SU-DHL-6 (cell line): ENCODE results near the gene DAPK1.

ENCODE experiments used
- H2AFZ ChIP-seq: fragments of 200-600 bp; sonication (generic); 2 replicates; pipeline ENCODE4 v1.6.1; 2014; ENCODE audit warnings: low read depth, mild to moderate bottlenecking, moderate library complexity, mixed read lengths, antibody characterized with exemption, low read length; ENCODE audit not compliant: severe bottlenecking
- H3F3A ChIP-seq: fragments of 200-600 bp; shearing (Covaris generic); 2 replicates; pipeline ENCODE4 v1.6.0; 2016; ENCODE audit warnings: antibody characterized with exemption, mild to moderate bottlenecking; ENCODE audit not compliant: insufficient read depth
- H3K27ac ChIP-seq: fragments of 200-600 bp; sonication (generic); 2 replicates; pipeline ENCODE4 v1.5.1; 2016; ENCODE audit warnings: low read depth, mild to moderate bottlenecking, low read length, moderate library complexity, mixed read lengths
- H3K27me3 ChIP-seq: fragments of 200-600 bp; sonication (generic), shearing (Covaris generic); 2 replicates; pipeline ENCODE4 v1.6.0; 2014; ENCODE audit warnings: mild to moderate bottlenecking, low read length
- H3K36me3 ChIP-seq: fragments of 200-600 bp; sonication (generic); 2 replicates; pipeline ENCODE4 v1.6.1; 2014; ENCODE audit warnings: mild to moderate bottlenecking, low read length, mixed read lengths
- H3K4me2 ChIP-seq: fragments of 300-600, 200-600 bp; shearing (Covaris generic), sonication (generic); 2 replicates; pipeline ENCODE4 v1.6.0; 2014; ENCODE audit warnings: low read length, low read depth, mild to moderate bottlenecking; ENCODE audit not compliant: poor library complexity, severe bottlenecking
- H3K4me3 ChIP-seq: fragments of 200-600 bp; sonication (generic); 2 replicates; pipeline ENCODE4 v1.5.1; 2014; ENCODE audit warnings: antibody characterized with exemption, low read length, mild to moderate bottlenecking, mixed read lengths; ENCODE audit not compliant: insufficient read depth, poor library complexity, severe bottlenecking
- H3K79me2 ChIP-seq: fragments of 200-600 bp; sonication (generic); 2 replicates; pipeline ENCODE4 v1.6.1; 2014; ENCODE audit warnings: mild to moderate bottlenecking, low read length, moderate library complexity; ENCODE audit not compliant: insufficient read depth
- H3K9ac ChIP-seq: fragments of 200-600 bp; sonication (generic); 2 replicates; pipeline ENCODE4 v1.7.0; 2014; ENCODE audit warnings: mild to moderate bottlenecking, low read length
- H3K9me2 ChIP-seq: fragments of 200-600 bp; sonication (generic); replicated peaks from 2 replicates; pipeline ENCODE4 v1.6.1; 2014; ENCODE audit warnings: low read length; ENCODE audit not compliant: insufficient read depth
- H3K9me3 ChIP-seq: fragments of 200-600 bp; sonication (generic); 2 replicates; pipeline ENCODE4 v1.6.1; 2014; ENCODE audit warnings: low read length, mixed read lengths; ENCODE audit not compliant: insufficient read depth
- H4K20me1 ChIP-seq: fragments of 200-600 bp; sonication (generic); 2 replicates; pipeline ENCODE4 v1.6.1; 2014; ENCODE audit warnings: low read depth, mild to moderate bottlenecking, antibody characterized with exemption, low read length, moderate library complexity, mixed read lengths
- CTCF ChIP-seq: fragments of 200-600 bp; sonication (generic); IDR thresholded peaks from one replicate; pipeline ENCODE4 v1.5.1; 2017; ENCODE audit warnings: antibody characterized with exemption, mild to moderate bottlenecking, low read length, moderate library complexity; ENCODE audit not compliant: insufficient read depth, poor library complexity, severe bottlenecking
- EZH2phosphoT487 ChIP-seq: fragments of 200-600 bp; sonication (generic), shearing (Covaris generic); conservative IDR thresholded peaks from 2 replicates; pipeline ENCODE4 v1.6.1; 2018; ENCODE audit warnings: mild to moderate bottlenecking, antibody characterized with exemption, low read length, moderate library complexity, mixed read lengths

DAPK1 gene

GRCh38 chr9:87510252-87510683, 12.6 kb downstream of the DAPK1 start:
- Histone ChIP-seq H3K4me3 (no peak overlapping the region), H3K9me3 (no peaks in the 10 kb centered on the region), H3K27me3 (no peaks in the 10 kb centered on the region), H3K36me3 (no peaks in the 10 kb centered on the region), H4K20me1 (no peaks in the 10 kb centered on the region), H3F3A (no peaks in the 10 kb centered on the region), H2AFZ (no peak overlapping the region), H3K27ac (no peak overlapping the region), H3K9me2 (no peaks in the 10 kb centered on the region), H3K9ac (no peak overlapping the region), H3K4me2 (no peak overlapping the region), H3K79me2 (no peaks in the 10 kb centered on the region)
- TF ChIP-seq CTCF (no peak), EZH2phosphoT487 (no peak)

DNA sequence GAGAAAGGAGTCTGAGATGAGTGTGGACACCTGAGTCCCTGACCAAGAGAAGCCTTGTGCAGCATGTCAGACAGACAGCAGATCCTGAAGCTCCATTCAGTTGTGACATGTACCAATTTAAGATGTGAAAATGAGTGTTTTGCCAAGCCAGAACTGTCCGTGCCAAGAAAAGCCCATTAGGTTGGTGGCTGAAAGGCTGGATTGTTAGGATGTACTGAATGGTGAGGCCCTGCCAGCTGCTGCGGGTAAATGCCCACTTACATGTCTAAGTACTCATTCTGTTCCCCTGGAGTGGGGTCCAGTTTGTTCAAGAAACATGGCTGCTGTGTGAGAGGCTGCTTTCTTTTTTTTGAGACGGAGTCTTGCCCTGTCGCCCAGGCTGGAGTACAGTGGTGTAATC, 14.6 kb downstream of the DAPK1 start:
- no peak overlapping the region for H3K27ac ChIP-seq

GRCh38 chr9:87513161-87513560, 15.5 kb downstream of the DAPK1 start:
- H3K4me3 ChIP-seq: no peak overlapping the region
- no peaks in the 10 kb centered on the region for H3K27me3 ChIP-seq
- H3K9ac ChIP-seq: no peak overlapping the region
- TF ChIP-seq CTCF (no peak), EZH2phosphoT487 (no peak)
- H3K79me2 ChIP-seq: no peaks in the 10 kb centered on the region
- no peak overlapping the region for H2AFZ ChIP-seq
- no peaks in the 10 kb centered on the region for H3K9me2 ChIP-seq
- no peaks in the 10 kb centered on the region for H3K9me3 ChIP-seq
- no peaks in the 10 kb centered on the region for H3K36me3 ChIP-seq
- no peak overlapping the region for H3K4me2 ChIP-seq
- no peaks in the 10 kb centered on the region for H4K20me1 ChIP-seq
- no peak overlapping the region for H3K27ac ChIP-seq
- no peaks in the 10 kb centered on the region for H3F3A ChIP-seq

More for the DNA sequence above, 14.6 kb downstream of the DAPK1 start:
- Histone ChIP-seq H4K20me1 (no peaks in the 10 kb centered on the region), H3K79me2 (no peaks in the 10 kb centered on the region), H2AFZ (no peak overlapping the region), H3K9me2 (no peaks in the 10 kb centered on the region), H3K27me3 (no peaks in the 10 kb centered on the region), H3K4me3 (no peak overlapping the region), H3K9ac (no peak overlapping the region), H3F3A (no peaks in the 10 kb centered on the region), H3K9me3 (no peaks in the 10 kb centered on the region), H3K4me2 (no peak overlapping the region), H3K36me3 (no peaks in the 10 kb centered on the region)
- TF ChIP-seq CTCF: no peak
- no peak for TF ChIP-seq EZH2phosphoT487
